HG02852 (cell line): ENCODE data around the gene ANAPC7.
"Not testable (repeated sequence)": the region's sequence is repeated elsewhere in the genome, so short reads cannot be mapped to it uniquely, and the experiment has no call there.

Source experiments
- ATAC-seq: cut with Tn5 transposase; IDR thresholded peaks from one replicate; pipeline ENCODE4 v1.9.1; 2021; ENCODE audit warnings: mild to moderate bottlenecking, moderate library complexity; ENCODE audit not compliant: unreplicated experiment

ANAPC7 gene

GRCh38 chr12:110373962-110374611, 29.4 kb downstream of the ANAPC7 start:
- ATAC-seq: no peak

- ATAC-seq: no peak
These were observed 30.1 kb downstream of the ANAPC7 start for GRCh38 chr12:110373425-110373824.

GRCh38 chr12:110373025-110373424, 30.5 kb downstream of the ANAPC7 start:
- no peak for ATAC-seq

GRCh38 chr12:110372056-110372425, 31.5 kb downstream of the ANAPC7 start:
- ATAC-seq: no peak

- ATAC-seq: no peak
These were observed 32.0 kb downstream of the ANAPC7 start for GRCh38 chr12:110371408-110372055.

GRCh38 chr12:110370732-110371231, 32.7 kb downstream of the ANAPC7 start:
- no peak for ATAC-seq

GRCh38 chr12:110369992-110370391, 33.5 kb downstream of the ANAPC7 start:
- no peak for ATAC-seq

GRCh38 chr12:110367181-110367864, 36.2 kb downstream of the ANAPC7 start:
- no peak for ATAC-seq

GRCh38 chr12:110366321-110367142, 37.0 kb downstream of the ANAPC7 start:
- no peak for ATAC-seq

GRCh38 chr12:110365489-110366320, 37.8 kb downstream of the ANAPC7 start:
- no peak for ATAC-seq

GRCh38 chr12:110361216-110361615, 42.3 kb downstream of the ANAPC7 start:
- no peak for ATAC-seq

GRCh38 chr12:110358384-110359097, 45.0 kb downstream of the ANAPC7 start:
- not testable (repeated sequence) for ATAC-seq

- no peak for ATAC-seq
These were observed 48.4 kb downstream of the ANAPC7 start for GRCh38 chr12:110355073-110355472.

- ATAC-seq: no peak
These were observed 49.2 kb downstream of the ANAPC7 start for GRCh38 chr12:110354172-110354780.

GRCh38 chr12:110353211-110353965, 50.1 kb downstream of the ANAPC7 start:
- ATAC-seq: no peak

- ATAC-seq: no peak
These were observed 51.1 kb downstream of the ANAPC7 start for GRCh38 chr12:110352401-110352800.

GRCh38 chr12:110351119-110351518, 52.4 kb downstream of the ANAPC7 start:
- ATAC-seq: no peak

GRCh38 chr12:110349514-110350151, 53.9 kb downstream of the ANAPC7 start:
- no peak for ATAC-seq
